Suppressor macrophage (primary cell): Measurements from ENCODE around the gene STAT6.

Source experiments
- DNase-seq, 4 experiments: peaks; one replicate each; pipeline ENCODE4 v3.0.0-alpha.2; 2020 to 2022

Gene STAT6

GRCh38 chr12:57099047-57099714 lies 12.0 kb downstream of the STAT6 start:
- DNase-seq: peak; percentile 66 to 81 (median 78)

GRCh38 chr12:57098546-57098945 lies 12.6 kb downstream of the STAT6 start:
- peak in 2 of 4 experiments; percentile 31 to 36 for DNase-seq

- DNase-seq: no peak
Measured at GRCh38 chr12:57097554-57097835, 13.7 kb downstream of the STAT6 start.

- no peak for DNase-seq
Measured at GRCh38 chr12:57096748-57097553, 14.2 kb downstream of the STAT6 start.

DNA sequence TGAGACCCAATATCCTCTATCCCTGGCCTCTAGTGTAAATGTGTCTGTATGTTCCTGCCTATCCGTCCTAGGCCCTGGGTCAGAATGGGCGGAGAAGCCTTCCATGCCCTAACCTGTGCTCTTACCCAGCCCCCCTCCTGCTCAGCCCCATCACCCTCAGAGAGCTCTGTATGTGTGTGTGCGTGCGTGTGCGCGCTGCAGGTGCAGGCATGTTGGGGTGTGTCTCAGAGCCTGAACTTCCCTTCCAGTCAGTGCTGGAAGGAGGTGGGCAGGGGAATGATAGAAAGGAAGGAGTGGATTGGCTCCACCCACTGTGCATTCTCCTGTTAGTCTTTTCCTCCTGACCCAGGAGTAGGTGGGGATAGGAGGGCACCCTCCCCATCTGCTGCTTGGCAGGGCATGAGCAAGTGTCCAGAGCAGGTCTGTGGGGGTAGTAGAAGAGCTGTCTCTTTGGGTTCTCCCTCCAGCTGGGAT lies 15.0 kb downstream of the STAT6 start:
- peak in 2 of 4 experiments; percentile 38 for DNase-seq

- no peak for DNase-seq
Measured at GRCh38 chr12:57095440-57095839, 15.7 kb downstream of the STAT6 start.

DNA sequence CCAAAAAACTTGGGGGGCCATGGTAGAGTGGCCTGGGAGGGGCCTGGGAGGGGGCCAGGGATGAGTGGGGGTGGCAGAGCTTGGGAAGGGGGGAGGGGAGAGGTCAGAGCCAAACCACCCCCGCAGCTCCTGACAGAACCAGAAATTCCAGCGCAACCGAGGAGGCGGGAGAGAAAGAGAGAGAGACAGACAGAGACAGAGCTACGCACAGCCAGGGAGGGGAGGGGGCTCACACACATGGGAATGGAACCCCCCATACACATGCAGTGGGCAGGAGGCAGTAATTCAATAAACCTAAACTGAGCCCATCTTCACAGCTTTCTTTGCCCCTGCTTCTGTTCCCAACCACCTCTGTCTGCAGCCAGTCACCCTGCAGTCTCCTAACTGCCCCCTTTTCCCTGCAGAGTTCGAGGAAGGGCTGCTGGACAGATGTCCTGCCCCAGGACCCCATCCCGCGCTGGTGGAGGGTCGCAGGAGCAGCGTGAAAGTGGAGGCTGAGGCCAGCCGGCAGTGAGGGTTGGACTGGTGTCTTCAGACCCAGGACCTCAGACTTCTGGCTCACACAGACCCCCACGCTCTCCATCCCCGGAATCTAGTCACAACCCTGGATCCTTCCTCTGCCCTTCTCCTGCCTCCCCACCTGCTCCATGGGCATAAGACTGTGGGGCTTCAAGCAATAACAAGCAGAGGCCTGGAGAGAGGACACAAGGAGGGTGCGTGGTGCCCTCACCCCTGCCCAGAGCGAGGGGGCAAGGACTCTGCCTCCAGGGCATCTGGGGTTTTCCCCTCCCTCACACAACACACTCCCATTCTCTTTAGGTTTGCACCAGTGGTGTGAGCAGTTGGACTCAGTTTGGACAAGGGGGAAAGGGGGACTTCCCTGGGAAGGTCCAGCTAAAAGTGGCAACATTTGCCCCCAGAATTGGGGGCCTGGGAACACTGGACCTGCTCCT lies 16.7 kb downstream of the STAT6 start:
- DNase-seq: no peak

GRCh38 chr12:57093415-57094207 lies 17.6 kb downstream of the STAT6 start:
- DNase-seq: peak; percentile 60 to 84 (median 74)

DNA sequence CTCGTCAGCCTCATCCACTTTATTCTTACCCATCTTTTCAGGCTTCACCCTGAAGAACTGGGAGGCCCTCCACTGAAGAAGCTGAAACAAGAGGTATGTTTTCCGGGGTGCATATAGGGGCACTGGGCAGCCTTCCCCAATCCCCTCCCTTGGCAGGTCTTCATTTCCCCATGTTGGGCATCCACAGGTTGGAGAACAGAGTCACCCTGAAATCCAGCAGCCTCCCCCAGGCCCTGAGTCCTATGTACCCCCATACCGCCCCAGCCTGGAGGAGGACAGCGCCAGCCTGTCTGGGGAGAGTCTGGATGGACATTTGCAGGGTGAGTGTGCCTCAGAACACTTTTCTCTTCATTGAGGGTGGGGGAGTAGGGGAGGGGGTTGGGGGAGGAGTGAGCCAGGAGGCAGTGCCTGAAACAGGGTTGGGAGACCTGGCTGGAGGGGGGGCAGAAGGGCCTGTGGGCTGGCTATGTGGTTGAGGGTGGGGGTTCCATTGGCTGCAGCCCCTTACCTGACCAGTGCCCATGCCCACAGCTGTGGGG lies 18.2 kb downstream of the STAT6 start:
- no peak for DNase-seq

DNA sequence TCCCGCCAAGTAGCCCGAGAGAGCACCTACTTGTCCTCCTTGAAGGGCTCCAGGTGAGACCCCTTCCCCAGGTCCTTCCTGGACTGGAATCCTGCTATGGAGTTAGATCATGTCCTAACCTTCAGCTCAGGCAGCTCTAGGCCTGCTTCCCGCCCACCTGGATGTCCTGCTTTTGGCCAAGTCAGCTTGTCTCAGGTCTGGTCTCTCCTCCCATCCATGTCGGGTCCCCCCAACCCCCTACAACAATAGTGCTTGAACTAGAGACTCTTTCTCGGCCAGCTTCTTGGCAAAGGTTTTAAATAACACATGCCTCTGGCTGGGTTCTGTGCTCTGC lies 18.7 kb downstream of the STAT6 start:
- DNase-seq: no peak

- DNase-seq: no peak
Measured at GRCh38 chr12:57091638-57092528, 19.3 kb downstream of the STAT6 start.

- DNase-seq: no peak
Measured at GRCh38 chr12:57090924-57091637, 20.1 kb downstream of the STAT6 start.

- no peak for DNase-seq
Measured at GRCh38 chr12:57090490-57090889, 20.7 kb downstream of the STAT6 start.

- peak; percentile 65 to 84 (median 80) for DNase-seq
Measured at GRCh38 chr12:57089271-57090245, 21.6 kb downstream of the STAT6 start.

DNA sequence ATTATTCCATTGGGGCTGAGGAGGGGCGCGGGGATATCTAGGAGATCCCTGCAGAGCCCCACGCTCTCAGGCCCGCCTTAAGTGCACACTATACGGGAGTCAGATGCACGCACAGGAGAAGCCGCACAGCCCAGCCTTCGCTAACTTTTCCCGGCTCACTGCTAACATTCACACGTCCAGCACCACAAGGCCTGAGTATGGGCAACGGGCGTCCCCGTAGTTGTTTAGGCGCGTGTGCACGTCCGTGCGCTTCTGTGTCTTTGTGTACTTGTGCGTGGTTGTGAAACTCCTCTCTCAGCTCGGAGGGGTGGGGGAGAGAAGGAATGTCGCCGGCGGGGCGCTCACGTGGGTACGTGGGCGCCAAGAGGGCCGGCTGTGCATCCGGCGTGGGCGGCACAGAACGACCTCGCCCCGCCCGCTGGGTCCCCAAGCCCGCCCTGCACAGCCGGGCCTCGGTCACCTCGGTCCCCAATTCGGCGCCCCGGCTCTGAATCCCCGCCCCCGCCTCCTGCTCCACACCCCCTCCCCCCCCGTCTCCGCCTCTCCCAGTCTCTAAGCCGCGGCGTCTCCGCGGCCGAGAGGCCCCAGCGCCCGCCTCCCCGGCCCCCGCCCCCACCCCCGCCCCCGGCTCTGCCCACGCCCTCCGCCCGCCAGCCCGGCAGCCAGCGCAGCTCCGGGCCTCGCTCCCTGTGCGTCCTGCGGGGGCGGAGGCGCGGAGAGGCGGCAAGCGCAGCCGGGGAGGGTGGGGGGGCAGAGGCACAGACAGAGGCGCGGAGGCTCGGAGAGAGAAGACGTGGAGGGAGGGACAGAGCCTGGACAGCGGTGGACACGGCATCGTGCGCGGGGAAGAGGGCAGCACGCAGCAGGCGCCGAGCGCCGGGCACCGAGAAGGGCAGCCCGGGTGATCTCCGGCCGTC lies 22.6 kb downstream of the STAT6 start, which contains the start of gene NAB2:
NAB2 (plus strand) TSS at position 761 of the 917 bp plus-strand sequence. CDS start 158 bp downstream, outside the sequence.
- DNase-seq: peak; percentile 96 to 100 (median 98)

DNA sequence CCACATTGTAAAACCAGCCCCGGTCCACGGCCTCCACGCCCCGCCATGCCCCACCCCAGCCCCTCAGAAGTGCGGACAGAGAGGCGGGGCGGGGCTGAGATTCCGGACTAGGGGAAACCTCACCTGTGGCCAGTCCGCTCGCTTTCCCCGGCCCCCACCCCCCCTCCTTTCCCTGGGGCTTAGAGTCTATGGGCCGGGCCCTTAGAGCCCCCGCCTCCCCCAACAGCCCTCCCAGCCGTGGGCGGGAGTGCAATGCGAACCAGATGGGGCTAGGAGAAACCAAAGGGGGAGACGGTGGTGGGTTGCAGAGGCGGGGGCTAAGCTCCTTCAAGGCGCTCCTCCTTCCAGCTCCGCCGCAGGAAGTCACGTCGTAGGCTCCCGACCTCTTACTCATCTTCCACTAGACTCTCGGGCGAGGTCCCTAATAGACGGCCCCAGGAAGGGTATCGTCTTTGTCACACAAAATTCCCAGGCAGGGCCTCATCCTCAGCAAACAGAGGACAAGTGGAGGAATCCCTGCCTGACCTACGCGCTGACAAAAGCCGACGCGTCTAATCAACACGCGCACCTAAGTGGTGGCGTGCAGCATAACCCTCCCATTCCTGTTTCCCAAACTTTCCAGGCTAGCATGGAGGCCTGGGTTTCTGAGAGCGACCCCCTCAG lies 23.3 kb downstream of the STAT6 start:
- peak; percentile 87 to 94 (median 91) for DNase-seq
